Measurements from ENCODE around the gene ADAMTS19.

The ADAMTS19 gene

DNA sequence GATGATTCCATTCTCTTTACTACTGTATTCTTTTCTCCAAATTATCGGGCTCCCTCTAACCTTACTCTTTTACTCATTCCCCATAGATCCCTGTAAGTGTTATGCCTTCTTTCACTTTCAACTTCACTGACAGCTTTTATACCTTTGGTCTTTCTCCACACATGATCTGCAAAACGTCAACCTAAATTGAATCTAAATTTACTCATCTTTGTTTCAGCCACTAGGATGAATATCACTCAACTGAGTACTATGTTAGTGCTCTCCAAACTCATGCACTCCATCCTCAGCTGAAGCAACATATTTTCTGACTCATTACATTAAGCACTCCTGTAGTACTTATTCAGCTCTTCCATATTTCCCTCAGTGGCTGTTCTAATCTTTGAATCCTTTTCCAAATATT is 133.4 kb downstream of the ADAMTS19 start:
- no peaks in the 10 kb centered on the region for H3K36me3 ChIP-seq (ENCODE audit: control insufficient read depth, insufficient read depth, low read length)
- no peaks in the 10 kb centered on the region for H3K27me3 ChIP-seq (replicated peaks; ENCODE audit: control insufficient read depth, insufficient read depth, low read length)
- TF ChIP-seq CTCF (IDR thresholded peaks at IDR 0.05; ENCODE audit: insufficient read depth, low read length, poor library complexity, severe bottlenecking): no peak
- no peak for DNase-seq (ENCODE audit: extremely low read depth, insufficient read length)
- no peak overlapping the region for H3K4me3 ChIP-seq (replicated peaks; ENCODE audit: low read depth, low read length)

DNA sequence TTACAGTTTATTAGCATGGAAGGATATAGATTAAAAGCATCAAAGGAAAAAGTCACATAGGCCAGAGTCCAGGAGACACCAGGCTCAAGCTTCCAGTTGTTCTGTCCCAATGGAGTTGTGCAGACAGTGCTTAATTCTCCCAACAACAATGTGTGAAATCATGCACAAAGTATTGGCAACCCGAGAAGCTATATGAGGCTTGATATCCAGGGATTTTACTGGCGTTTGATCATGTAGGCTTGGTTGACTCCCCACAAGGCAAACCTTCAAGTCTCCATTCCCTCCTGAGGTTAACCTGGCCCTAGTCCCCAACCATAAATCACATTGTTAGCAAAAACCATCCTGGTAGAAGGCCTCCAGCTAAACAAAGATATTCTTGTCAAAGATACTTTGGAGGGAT is 141.5 kb downstream of the ADAMTS19 start:
- DNase-seq (ENCODE audit: extremely low read depth, insufficient read length): no peak
- Histone ChIP-seq H3K4me3 (replicated peaks; ENCODE audit: low read depth, low read length) (no peak overlapping the region), H3K36me3 (ENCODE audit: control insufficient read depth, insufficient read depth, low read length) (no peaks in the 10 kb centered on the region), H3K27me3 (replicated peaks; ENCODE audit: control insufficient read depth, insufficient read depth, low read length) (no peaks in the 10 kb centered on the region)
- no peak for TF ChIP-seq CTCF (IDR thresholded peaks at IDR 0.05; ENCODE audit: insufficient read depth, low read length, poor library complexity, severe bottlenecking)

GRCh38 chr5:129608350-129608749 is 148.3 kb downstream of the ADAMTS19 start:
- Histone ChIP-seq H3K27me3 (replicated peaks; ENCODE audit: control insufficient read depth, insufficient read depth, low read length) (no peaks in the 10 kb centered on the region), H3K4me3 (replicated peaks; ENCODE audit: low read depth, low read length) (no peak overlapping the region), H3K36me3 (ENCODE audit: control insufficient read depth, insufficient read depth, low read length) (no peaks in the 10 kb centered on the region)
- TF ChIP-seq CTCF (IDR thresholded peaks at IDR 0.05; ENCODE audit: insufficient read depth, low read length, poor library complexity, severe bottlenecking): no peak
- DNase-seq (ENCODE audit: extremely low read depth, insufficient read length): no peak

DNA sequence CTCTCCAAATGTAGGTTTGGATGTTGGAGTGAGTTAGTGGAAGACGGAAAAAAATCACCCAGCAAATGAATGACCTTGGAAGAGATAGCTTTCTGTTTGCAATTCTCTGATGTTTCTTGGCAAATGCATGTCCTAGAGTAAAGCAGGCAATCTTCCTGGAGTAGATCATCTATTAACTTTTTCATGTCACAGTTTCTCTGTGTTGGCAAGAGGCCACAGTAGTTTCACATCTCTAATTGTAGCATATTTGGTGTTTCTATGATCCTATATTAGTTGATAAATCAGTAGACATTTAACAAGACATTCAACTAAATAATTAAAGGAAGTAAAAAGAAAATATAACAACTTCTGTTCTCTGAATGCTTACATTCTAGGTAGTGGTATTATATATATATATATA is 149.6 kb downstream of the ADAMTS19 start:
- H3K4me3 ChIP-seq (replicated peaks; ENCODE audit: low read depth, low read length): no peak overlapping the region
- no peak for DNase-seq (ENCODE audit: extremely low read depth, insufficient read length)
- H3K36me3 ChIP-seq (ENCODE audit: control insufficient read depth, insufficient read depth, low read length): no peaks in the 10 kb centered on the region
- no peaks in the 10 kb centered on the region for H3K27me3 ChIP-seq (replicated peaks; ENCODE audit: control insufficient read depth, insufficient read depth, low read length)
- no peak for TF ChIP-seq CTCF (IDR thresholded peaks at IDR 0.05; ENCODE audit: insufficient read depth, low read length, poor library complexity, severe bottlenecking)

GRCh38 chr5:129616517-129616916 is 156.4 kb downstream of the ADAMTS19 start:
- no peaks in the 10 kb centered on the region for H3K27me3 ChIP-seq (replicated peaks; ENCODE audit: control insufficient read depth, insufficient read depth, low read length)
- H3K36me3 ChIP-seq (ENCODE audit: control insufficient read depth, insufficient read depth, low read length): no peaks in the 10 kb centered on the region
- no peak for TF ChIP-seq CTCF (IDR thresholded peaks at IDR 0.05; ENCODE audit: insufficient read depth, low read length, poor library complexity, severe bottlenecking)
- DNase-seq (ENCODE audit: extremely low read depth, insufficient read length): no peak
- H3K4me3 ChIP-seq (replicated peaks; ENCODE audit: low read depth, low read length): no peak overlapping the region

DNA sequence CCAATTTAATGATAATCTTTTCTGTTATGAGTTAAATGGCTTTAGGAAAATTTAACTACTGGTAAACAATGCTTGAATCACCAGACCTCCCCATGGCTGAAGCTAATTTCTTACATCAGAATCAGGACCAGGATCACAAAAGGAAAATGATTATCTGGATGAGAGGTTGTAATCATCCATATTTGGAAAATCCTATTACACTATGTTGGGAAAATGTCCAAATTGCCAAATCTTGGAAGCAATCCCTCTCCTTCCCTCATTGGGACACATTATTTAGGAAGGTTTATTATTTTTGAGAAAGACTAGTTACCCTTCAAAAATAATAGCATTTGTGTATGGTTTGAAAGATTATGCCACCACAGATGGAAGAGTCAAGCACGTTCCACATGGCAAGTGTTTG is 157.1 kb downstream of the ADAMTS19 start:
- no peak overlapping the region for H3K4me3 ChIP-seq (replicated peaks; ENCODE audit: low read depth, low read length)
- H3K36me3 ChIP-seq (ENCODE audit: control insufficient read depth, insufficient read depth, low read length): no peaks in the 10 kb centered on the region
- no peak for TF ChIP-seq CTCF (IDR thresholded peaks at IDR 0.05; ENCODE audit: insufficient read depth, low read length, poor library complexity, severe bottlenecking)
- no peaks in the 10 kb centered on the region for H3K27me3 ChIP-seq (replicated peaks; ENCODE audit: control insufficient read depth, insufficient read depth, low read length)
- DNase-seq (ENCODE audit: extremely low read depth, insufficient read length): no peak
